LNCAP (cell line): Measurements from ENCODE around the gene MT1H.

Experiments used
- TF ChIP-seq, protein P1 (sequence below): fragments of 450-650 bp; IDR thresholded peaks from 2 replicates; pipeline ENCODE4 v1.5.1; 2017; ENCODE audit warnings: mild to moderate bottlenecking

MT1H gene

DNA sequence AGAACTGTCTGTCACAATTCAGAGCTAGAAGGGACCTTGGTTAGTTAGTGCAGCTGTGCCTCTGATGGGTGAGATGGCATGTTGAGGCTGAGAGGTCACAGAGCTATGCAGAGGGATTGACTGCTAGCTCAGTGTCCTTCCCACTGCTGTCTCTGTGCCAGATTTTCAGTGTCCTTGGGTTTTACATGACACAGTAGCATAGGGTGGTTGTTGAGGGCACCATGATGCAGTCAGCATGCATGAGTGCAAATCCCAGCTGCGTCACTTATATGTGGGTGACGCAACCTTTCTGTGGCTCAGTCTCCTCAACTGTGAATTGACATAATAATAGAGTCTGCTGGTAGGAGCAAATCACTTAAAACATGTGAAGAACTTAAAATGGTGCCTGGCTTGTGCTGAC lies 28.4 kb upstream of the MT1H start:
- TF ChIP-seq, protein P1, sequence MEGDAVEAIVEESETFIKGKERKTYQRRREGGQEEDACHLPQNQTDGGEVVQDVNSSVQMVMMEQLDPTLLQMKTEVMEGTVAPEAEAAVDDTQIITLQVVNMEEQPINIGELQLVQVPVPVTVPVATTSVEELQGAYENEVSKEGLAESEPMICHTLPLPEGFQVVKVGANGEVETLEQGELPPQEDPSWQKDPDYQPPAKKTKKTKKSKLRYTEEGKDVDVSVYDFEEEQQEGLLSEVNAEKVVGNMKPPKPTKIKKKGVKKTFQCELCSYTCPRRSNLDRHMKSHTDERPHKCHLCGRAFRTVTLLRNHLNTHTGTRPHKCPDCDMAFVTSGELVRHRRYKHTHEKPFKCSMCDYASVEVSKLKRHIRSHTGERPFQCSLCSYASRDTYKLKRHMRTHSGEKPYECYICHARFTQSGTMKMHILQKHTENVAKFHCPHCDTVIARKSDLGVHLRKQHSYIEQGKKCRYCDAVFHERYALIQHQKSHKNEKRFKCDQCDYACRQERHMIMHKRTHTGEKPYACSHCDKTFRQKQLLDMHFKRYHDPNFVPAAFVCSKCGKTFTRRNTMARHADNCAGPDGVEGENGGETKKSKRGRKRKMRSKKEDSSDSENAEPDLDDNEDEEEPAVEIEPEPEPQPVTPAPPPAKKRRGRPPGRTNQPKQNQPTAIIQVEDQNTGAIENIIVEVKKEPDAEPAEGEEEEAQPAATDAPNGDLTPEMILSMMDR = no peak

DNA sequence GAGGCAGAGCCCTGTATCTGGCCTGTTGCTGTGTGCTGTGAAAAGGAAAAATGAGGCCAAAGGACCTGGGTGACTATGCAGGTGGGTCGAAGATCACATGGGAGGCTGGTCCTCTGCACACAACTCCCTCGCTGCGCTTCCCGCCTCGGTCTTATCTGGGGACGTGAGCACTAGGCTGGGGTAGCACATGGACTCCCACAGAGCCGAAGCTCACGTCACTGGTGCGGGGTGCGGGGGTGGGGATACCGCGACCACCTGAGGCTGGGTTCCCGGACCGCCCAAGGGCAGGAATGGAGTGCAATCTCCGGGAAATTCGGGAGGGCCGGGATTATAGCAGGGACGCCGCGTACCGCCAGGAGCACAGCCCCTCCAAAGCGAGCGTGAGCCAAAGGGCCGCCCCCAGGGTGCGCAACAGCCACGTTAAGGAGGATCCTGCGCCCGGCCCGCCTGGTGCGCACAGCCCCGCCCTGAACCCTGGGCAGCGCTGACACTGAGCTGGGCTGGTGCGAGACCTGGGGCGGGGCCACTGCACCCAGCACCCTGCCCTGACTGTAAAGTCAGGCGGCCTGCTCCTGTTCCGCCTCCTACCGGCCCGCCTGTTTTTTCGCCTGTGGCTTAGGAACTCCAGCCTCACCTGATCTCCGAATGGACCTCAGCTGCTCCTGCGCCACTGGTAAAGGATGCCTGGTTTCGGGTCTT lies 26.4 kb upstream of the MT1H start:
- TF ChIP-seq, protein P1 = peak; percentile 55

- TF ChIP-seq, protein P1 = no peak
These were observed 25.8 kb upstream of the MT1H start for GRCh38 chr16:56643833-56644232.

- TF ChIP-seq, protein P1 = no peak
These were observed 24.3 kb upstream of the MT1H start for GRCh38 chr16:56645311-56645710.

- TF ChIP-seq, protein P1 = no peak
These were observed 23.8 kb upstream of the MT1H start for GRCh38 chr16:56645838-56646237.

DNA sequence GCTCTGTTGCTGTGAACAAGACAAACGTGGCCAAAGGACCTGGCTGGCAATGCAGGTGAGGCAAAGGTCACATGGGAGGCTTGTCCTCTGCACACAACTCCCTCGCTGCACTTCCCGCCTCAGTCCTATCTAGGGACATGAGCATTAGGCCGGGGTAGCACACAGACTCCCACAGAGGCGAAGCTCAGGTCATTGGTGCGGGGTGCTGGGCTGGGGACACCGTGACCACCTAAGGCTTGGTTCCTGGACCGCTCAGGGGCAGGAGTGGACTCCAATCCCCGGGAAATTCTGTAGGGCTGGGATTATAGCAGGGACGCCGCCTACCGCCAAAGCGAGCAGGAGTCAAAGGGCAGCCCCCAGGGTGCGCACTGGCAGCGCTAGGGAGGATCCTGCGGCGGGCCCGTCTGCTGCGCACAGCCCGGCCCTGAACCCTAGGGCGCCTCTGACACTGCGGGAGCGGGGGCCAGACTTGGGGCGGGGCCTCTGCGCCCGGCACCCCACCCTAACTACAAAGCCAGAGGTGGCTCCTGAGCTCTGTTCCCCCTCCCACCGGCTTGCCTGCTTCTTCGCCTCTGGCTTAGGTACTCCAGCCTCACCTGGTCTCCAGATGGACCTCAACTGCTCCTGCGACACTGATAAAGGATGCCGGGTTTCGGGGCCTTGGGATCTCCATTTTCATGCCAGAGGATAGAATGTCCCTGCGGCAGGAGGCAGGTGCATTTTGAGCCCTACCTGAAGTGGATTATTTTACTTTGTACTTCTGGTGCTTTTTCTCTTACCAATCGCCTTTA lies 21.8 kb upstream of the MT1H start:
- TF ChIP-seq, protein P1 = no peak

DNA sequence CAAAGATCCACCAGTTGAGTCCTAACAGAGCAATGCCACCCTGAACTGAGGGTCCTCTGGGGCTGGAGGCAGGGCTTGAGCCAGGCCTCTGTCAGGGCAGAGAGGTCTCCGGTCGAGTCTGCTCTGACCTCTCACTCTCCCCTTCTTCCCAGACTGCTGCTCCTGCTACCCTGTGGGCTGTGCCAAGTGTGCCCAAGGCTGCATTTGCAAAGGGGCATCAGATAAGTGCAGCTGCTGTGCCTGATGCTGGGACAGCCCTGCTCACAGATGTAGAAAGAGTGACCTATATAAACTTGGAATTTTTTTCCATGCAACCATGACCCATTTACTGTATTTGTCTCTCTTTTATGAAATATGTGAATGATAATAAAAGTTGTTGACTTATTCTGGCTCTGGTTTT lies 20.3 kb upstream of the MT1H start:
- TF ChIP-seq, protein P1 = no peak
